DOHH2 (cell line): ENCODE measurements around the gene COL4A3.

ENCODE experiments used
- CTCF ChIP-seq: fragments of 200-600 bp; sonication (generic); IDR thresholded peaks from one replicate; pipeline ENCODE4 v1.5.1; 2014; ENCODE audit warnings: antibody characterized with exemption, mild to moderate bottlenecking, low read depth, low read length; ENCODE audit not compliant: poor library complexity, severe bottlenecking
- EZH2phosphoT487 ChIP-seq: fragments of 200-600 bp; sonication (generic); IDR thresholded peaks from 2 replicates; pipeline ENCODE4 v1.6.1; 2017; ENCODE audit warnings: borderline replicate concordance, mild to moderate bottlenecking, antibody characterized with exemption, low read length, moderate library complexity, mixed read lengths

- TF ChIP-seq CTCF (no peak), EZH2phosphoT487 (no peak)
Observed at GRCh38 chr2:227348324-227348723, 183.9 kb downstream of the COL4A3 start.
